ENCODE results near the gene GALNT14. TPM values are rescaled to one million over a fixed set of nuclear protein-coding genes. Genes with fewer than 3 reads are reported as not detected.

The GALNT14 gene
- total and polyA plus RNA-seq, 2 donors (not counting 1 experiment from before 2014, with no cell fraction given), result 0.15 to 0.83 TPM

DNA sequence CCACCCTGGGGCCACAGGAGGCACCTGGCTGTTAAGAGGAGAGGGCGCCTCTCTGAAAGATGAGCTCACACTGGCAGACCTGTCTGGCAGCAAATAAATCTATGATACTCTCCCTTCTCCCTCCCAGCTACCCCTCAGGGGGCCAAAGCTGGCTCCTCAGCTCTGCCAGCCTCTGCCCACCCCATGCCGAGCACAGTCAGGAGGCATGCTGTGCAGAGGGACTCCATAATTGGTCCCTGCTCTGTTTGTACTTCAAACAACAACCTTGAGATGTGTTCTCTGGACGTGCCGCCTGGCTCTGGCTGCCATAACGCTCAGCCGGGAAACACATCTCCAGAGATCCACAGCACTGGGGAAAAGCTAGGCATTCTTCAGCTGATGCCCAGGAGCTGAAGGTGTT lies 126.7 kb downstream of the GALNT14 start:
- Histone ChIP-seq H3K27me3 (ENCODE audit: control insufficient read depth, insufficient read depth, low read length) (no peaks in the 10 kb centered on the region), H3K36me3 (ENCODE audit: control insufficient read depth, insufficient read depth, low read length) (no peaks in the 10 kb centered on the region), H4K20me1 (ENCODE audit: control insufficient read depth, extremely low read depth, insufficient read depth, low read length) (no peaks in the 10 kb centered on the region), H3K79me2 (ENCODE audit: control insufficient read depth, insufficient read depth, low read length) (no peaks in the 10 kb centered on the region), H3K4me1 (ENCODE audit: control insufficient read depth, extremely low read depth, insufficient read depth, low read length) (no peaks in the 10 kb centered on the region), H3K9ac (ENCODE audit: insufficient read depth, low read length) (no peak overlapping the region), H3K4me2 (ENCODE audit: extremely low read depth, insufficient read depth, low read length) (no peak overlapping the region), H3K9me3 (ENCODE audit: control insufficient read depth, insufficient read depth, low read depth, low read length) (no peaks in the 10 kb centered on the region), H3K4me3 (replicated peaks in 1 of 4; ENCODE audit: control extremely low read depth in 1 of 4, insufficient read depth in 1 of 4, low read depth in 3 of 4, low read length in 4 of 4) (no peak overlapping the region), H3K27ac (ENCODE audit: insufficient read depth, low read length) (no peak overlapping the region), H2AFZ (ENCODE audit: low read length) (no peak overlapping the region)
- DNase-seq (ENCODE audit: low read depth in 2 of 2), result no peak
- TF ChIP-seq, protein P1, sequence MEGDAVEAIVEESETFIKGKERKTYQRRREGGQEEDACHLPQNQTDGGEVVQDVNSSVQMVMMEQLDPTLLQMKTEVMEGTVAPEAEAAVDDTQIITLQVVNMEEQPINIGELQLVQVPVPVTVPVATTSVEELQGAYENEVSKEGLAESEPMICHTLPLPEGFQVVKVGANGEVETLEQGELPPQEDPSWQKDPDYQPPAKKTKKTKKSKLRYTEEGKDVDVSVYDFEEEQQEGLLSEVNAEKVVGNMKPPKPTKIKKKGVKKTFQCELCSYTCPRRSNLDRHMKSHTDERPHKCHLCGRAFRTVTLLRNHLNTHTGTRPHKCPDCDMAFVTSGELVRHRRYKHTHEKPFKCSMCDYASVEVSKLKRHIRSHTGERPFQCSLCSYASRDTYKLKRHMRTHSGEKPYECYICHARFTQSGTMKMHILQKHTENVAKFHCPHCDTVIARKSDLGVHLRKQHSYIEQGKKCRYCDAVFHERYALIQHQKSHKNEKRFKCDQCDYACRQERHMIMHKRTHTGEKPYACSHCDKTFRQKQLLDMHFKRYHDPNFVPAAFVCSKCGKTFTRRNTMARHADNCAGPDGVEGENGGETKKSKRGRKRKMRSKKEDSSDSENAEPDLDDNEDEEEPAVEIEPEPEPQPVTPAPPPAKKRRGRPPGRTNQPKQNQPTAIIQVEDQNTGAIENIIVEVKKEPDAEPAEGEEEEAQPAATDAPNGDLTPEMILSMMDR (conservative IDR thresholded peaks at IDR 0.05 in 1 of 2, IDR thresholded peaks at IDR 0.05 in 1 of 2; ENCODE audit: low read depth in 1 of 2, low read length in 2 of 2), result no peak
- no peak for TF ChIP-seq EZH2 (IDR thresholded peaks at IDR 0.05; ENCODE audit: low read length, missing control alignments)

GRCh38 chr2:31008561-31009114 lies 129.6 kb downstream of the GALNT14 start:
- no peaks in the 10 kb centered on the region for H3K27me3 ChIP-seq (ENCODE audit: control insufficient read depth, insufficient read depth, low read length)
- no peaks in the 10 kb centered on the region for H3K9me3 ChIP-seq (ENCODE audit: control insufficient read depth, insufficient read depth, low read depth, low read length)
- no peak overlapping the region for H3K9ac ChIP-seq (ENCODE audit: insufficient read depth, low read length)
- H3K27ac ChIP-seq (ENCODE audit: insufficient read depth, low read length), result no peak overlapping the region
- no peak for TF ChIP-seq EZH2 (IDR thresholded peaks at IDR 0.05; ENCODE audit: low read length, missing control alignments)
- TF ChIP-seq, protein P1 (conservative IDR thresholded peaks at IDR 0.05 in 1 of 2, IDR thresholded peaks at IDR 0.05 in 1 of 2; ENCODE audit: low read depth in 1 of 2, low read length in 2 of 2), result no peak
- no peak for DNase-seq (ENCODE audit: low read depth in 2 of 2)
- H3K79me2 ChIP-seq (ENCODE audit: control insufficient read depth, insufficient read depth, low read length), result no peaks in the 10 kb centered on the region
- H2AFZ ChIP-seq (ENCODE audit: low read length), result no peak overlapping the region
- H3K4me1 ChIP-seq (ENCODE audit: control insufficient read depth, extremely low read depth, insufficient read depth, low read length), result no peaks in the 10 kb centered on the region
- no peaks in the 10 kb centered on the region for H3K36me3 ChIP-seq (ENCODE audit: control insufficient read depth, insufficient read depth, low read length)
- H3K4me3 ChIP-seq (replicated peaks in 1 of 4; ENCODE audit: control extremely low read depth in 1 of 4, insufficient read depth in 1 of 4, low read depth in 3 of 4, low read length in 4 of 4), result no peak overlapping the region
- H3K4me2 ChIP-seq (ENCODE audit: extremely low read depth, insufficient read depth, low read length), result no peak overlapping the region
- no peaks in the 10 kb centered on the region for H4K20me1 ChIP-seq (ENCODE audit: control insufficient read depth, extremely low read depth, insufficient read depth, low read length)

DNA sequence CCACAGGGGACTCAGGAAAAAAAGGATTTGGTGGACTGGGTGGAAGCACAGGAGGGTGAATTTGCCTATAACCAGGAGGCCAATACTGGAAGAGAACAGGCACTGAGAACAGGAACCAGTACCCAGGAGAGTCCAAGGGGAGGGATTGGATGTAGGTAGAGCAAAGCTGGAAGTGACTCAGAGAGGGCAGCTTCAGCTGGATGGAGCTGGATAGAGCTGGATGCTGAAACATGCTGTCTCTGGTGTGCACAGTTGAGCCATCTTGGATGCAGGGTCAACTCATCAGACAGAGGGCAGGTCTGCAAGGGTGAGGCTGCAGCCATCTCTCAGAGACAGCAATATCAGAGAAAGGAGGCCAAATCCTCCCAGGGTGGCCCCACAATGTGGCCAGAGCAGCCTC lies 134.0 kb downstream of the GALNT14 start:
- Histone ChIP-seq H3K79me2 (ENCODE audit: control insufficient read depth, insufficient read depth, low read length) (no peaks in the 10 kb centered on the region), H4K20me1 (ENCODE audit: control insufficient read depth, extremely low read depth, insufficient read depth, low read length) (no peaks in the 10 kb centered on the region), H3K36me3 (ENCODE audit: control insufficient read depth, insufficient read depth, low read length) (no peaks in the 10 kb centered on the region), H3K27ac (ENCODE audit: insufficient read depth, low read length) (no peak overlapping the region), H3K27me3 (ENCODE audit: control insufficient read depth, insufficient read depth, low read length) (no peaks in the 10 kb centered on the region), H2AFZ (ENCODE audit: low read length) (no peak overlapping the region), H3K4me3 (replicated peaks in 1 of 4; ENCODE audit: control extremely low read depth in 1 of 4, insufficient read depth in 1 of 4, low read depth in 3 of 4, low read length in 4 of 4) (no peak overlapping the region), H3K4me2 (ENCODE audit: extremely low read depth, insufficient read depth, low read length) (no peak overlapping the region), H3K9me3 (ENCODE audit: control insufficient read depth, insufficient read depth, low read depth, low read length) (no peaks in the 10 kb centered on the region), H3K9ac (ENCODE audit: insufficient read depth, low read length) (no peak overlapping the region), H3K4me1 (ENCODE audit: control insufficient read depth, extremely low read depth, insufficient read depth, low read length) (no peaks in the 10 kb centered on the region)
- TF ChIP-seq, protein P1 (conservative IDR thresholded peaks at IDR 0.05 in 1 of 2, IDR thresholded peaks at IDR 0.05 in 1 of 2; ENCODE audit: low read depth in 1 of 2, low read length in 2 of 2), result no peak
- TF ChIP-seq EZH2 (IDR thresholded peaks at IDR 0.05; ENCODE audit: low read length, missing control alignments), result no peak
- no peak for DNase-seq (ENCODE audit: low read depth in 2 of 2)

Data from fibroblast of lung (primary cell).